Ishikawa (cell line): ENCODE data around the gene EML4.

ENCODE experiments used
- EGR1 ChIP-seq: IDR thresholded peaks from 2 replicates; pipeline ENCODE4 v1.6.1; 2012
- EP300 ChIP-seq: IDR thresholded peaks from 2 replicates; pipeline ENCODE4 v1.6.1; 2012; ENCODE audit warnings: borderline replicate concordance
- MAX ChIP-seq: IDR thresholded peaks from 2 replicates; pipeline ENCODE4 v1.6.1; 2012
- REST ChIP-seq: IDR thresholded peaks from 2 replicates; pipeline ENCODE4 v1.6.1; 2012; ENCODE audit warnings: low read depth, mild to moderate bottlenecking
- TEAD4 ChIP-seq: IDR thresholded peaks from 2 replicates; pipeline ENCODE4 v1.6.1; 2012
- USF1 ChIP-seq: IDR thresholded peaks from 2 replicates; pipeline ENCODE4 v1.6.1; 2012
- YY1 ChIP-seq: IDR thresholded peaks from 2 replicates; pipeline ENCODE4 v1.6.1; 2012; ENCODE audit warnings: low read depth

GRCh38 chr2:42316910-42317309, 147.8 kb downstream of the EML4 start:
- no peak for TF ChIP-seq REST
- TF ChIP-seq EP300: no peak
- TF ChIP-seq MAX: no peak
- TF ChIP-seq YY1: no peak
- TF ChIP-seq TEAD4: no peak
- no peak for TF ChIP-seq USF1
- TF ChIP-seq EGR1: no peak
